H9 (cell line): Measurements from ENCODE around the gene GRID2. TPM values are rescaled to one million over a fixed set of nuclear protein-coding genes. Genes with fewer than 3 reads are reported as not detected.

Source experiments
- DNase-seq: peaks from one replicate; pipeline ENCODE4 v3.0.0-alpha.2; 2017
- H2AFZ ChIP-seq: one replicate; pipeline ENCODE4 v1.6.1; 2013; ENCODE audit warnings: mild to moderate bottlenecking, low read length, control low read depth, moderate library complexity
- H2AK5ac ChIP-seq: 2 replicates; pipeline ENCODE4 v1.6.1; 2013; ENCODE audit warnings: low read length, control low read depth, mixed read lengths; ENCODE audit not compliant: insufficient read length
- H2BK120ac ChIP-seq: one replicate; pipeline ENCODE4 v1.6.1; 2013; ENCODE audit warnings: low read depth, mild to moderate bottlenecking, low read length, control low read depth, inconsistent platforms; ENCODE audit not compliant: poor library complexity, severe bottlenecking
- H2BK12ac ChIP-seq: 2 replicates; pipeline ENCODE4 v1.6.1; 2013; ENCODE audit warnings: low read length, control low read depth, mixed read lengths, low read depth; ENCODE audit not compliant: insufficient read length
- H2BK15ac ChIP-seq: 2 replicates; pipeline ENCODE4 v1.6.1; 2013; ENCODE audit warnings: low read depth, low read length, control low read depth
- H2BK20ac ChIP-seq: one replicate; pipeline ENCODE4 v1.6.1; 2013; ENCODE audit warnings: low read depth, mild to moderate bottlenecking, low read length, control low read depth, inconsistent platforms; ENCODE audit not compliant: poor library complexity, severe bottlenecking
- H2BK5ac ChIP-seq: 2 replicates; pipeline ENCODE4 v1.6.1; 2013; ENCODE audit warnings: low read length, control low read depth, mixed read lengths; ENCODE audit not compliant: insufficient read length
- H3K14ac ChIP-seq: 2 replicates; pipeline ENCODE4 v1.6.1; 2013; ENCODE audit warnings: low read length, control low read depth; ENCODE audit not compliant: insufficient read depth
- H3K18ac ChIP-seq: 2 replicates; pipeline ENCODE4 v1.6.1; 2013; ENCODE audit warnings: low read depth, mild to moderate bottlenecking, mixed read lengths, low read length, control low read depth; ENCODE audit not compliant: insufficient read length
- H3K23ac ChIP-seq: 2 replicates; pipeline ENCODE4 v1.6.1; 2013; ENCODE audit warnings: low read length, control low read depth, mixed read lengths, low read depth; ENCODE audit not compliant: insufficient read length
- H3K23me2 ChIP-seq: 2 replicates; pipeline ENCODE4 v1.6.1; 2013; ENCODE audit warnings: low read depth, mild to moderate bottlenecking, mixed read lengths, low read length, control low read depth; ENCODE audit not compliant: insufficient read length, poor library complexity, severe bottlenecking
- H3K27ac ChIP-seq: 2 replicates; pipeline ENCODE4 v1.5.1; 2013; ENCODE audit warnings: low read length, control low read depth, mixed read lengths, low read depth; ENCODE audit not compliant: insufficient read length
- H3K27me3 ChIP-seq: 2 replicates; pipeline ENCODE4 v1.6.1; 2013; ENCODE audit warnings: low read length, control low read depth, inconsistent platforms; ENCODE audit not compliant: insufficient read depth
- H3K4ac ChIP-seq: 2 replicates; pipeline ENCODE4 v1.6.1; 2013; ENCODE audit warnings: low read depth, mild to moderate bottlenecking, control low read depth, inconsistent platforms, low read length, moderate library complexity
- H3K4me1 ChIP-seq: 2 replicates; pipeline ENCODE4 v1.6.1; 2013; ENCODE audit warnings: low read length, control low read depth, inconsistent platforms; ENCODE audit not compliant: insufficient read depth
- H3K4me2 ChIP-seq: 2 replicates; pipeline ENCODE4 v1.6.1; 2013; ENCODE audit warnings: low read length, control low read depth, mixed read lengths; ENCODE audit not compliant: insufficient read length, insufficient read depth
- H3K56ac ChIP-seq: 2 replicates; pipeline ENCODE4 v1.6.1; 2013; ENCODE audit warnings: low read depth, mild to moderate bottlenecking, mixed read lengths, low read length, control low read depth; ENCODE audit not compliant: insufficient read length
- H3K79me1 ChIP-seq: 2 replicates; pipeline ENCODE4 v1.6.1; 2013; ENCODE audit warnings: low read depth, mild to moderate bottlenecking, moderate library complexity, low read length, control low read depth, inconsistent platforms; ENCODE audit not compliant: insufficient read depth, poor library complexity, severe bottlenecking
- H3K79me2 ChIP-seq: 2 replicates; pipeline ENCODE4 v1.6.1; 2013; ENCODE audit warnings: low read length, control low read depth, inconsistent platforms; ENCODE audit not compliant: insufficient read depth
- H3K9ac ChIP-seq: 2 replicates; pipeline ENCODE4 v1.6.1; 2013; ENCODE audit warnings: low read length, control low read depth, mixed read lengths; ENCODE audit not compliant: insufficient read length; ENCODE audit errors: extremely low read depth
- H3K9me3 ChIP-seq: one replicate; pipeline ENCODE4 v1.6.1; 2013; ENCODE audit warnings: low read depth, low read length, inconsistent platforms; ENCODE audit not compliant: control insufficient read depth
- H3T11ph ChIP-seq: one replicate; pipeline ENCODE4 v1.6.1; 2013; ENCODE audit warnings: mild to moderate bottlenecking, low read length, control low read depth, inconsistent platforms
- H4K20me1 ChIP-seq: one replicate; pipeline ENCODE4 v1.6.1; 2013; ENCODE audit not compliant: control insufficient read depth, insufficient read length, insufficient read depth
- H4K5ac ChIP-seq: 2 replicates; pipeline ENCODE4 v1.6.1; 2013; ENCODE audit warnings: low read depth, mild to moderate bottlenecking, mixed read lengths, low read length, control low read depth; ENCODE audit not compliant: insufficient read length
- H4K8ac ChIP-seq: replicated peaks from 2 replicates; pipeline ENCODE4 v1.6.1; 2013; ENCODE audit warnings: low read length, control low read depth, mixed read lengths, low read depth; ENCODE audit not compliant: insufficient read length
- H4K91ac ChIP-seq: 2 replicates; pipeline ENCODE4 v1.6.1; 2013; ENCODE audit warnings: low read depth, mild to moderate bottlenecking, moderate library complexity, mixed read lengths, low read length, control low read depth; ENCODE audit not compliant: insufficient read length
- H3K27ac Mint-ChIP-seq, 3 experiments: 2 replicates in 2 of 3; 3 replicates in 1 of 3; pipeline ENCODE4 v1.8.0; 2020 to 2021; ENCODE audit warnings: mixed read lengths in 3 of 3, mild to moderate bottlenecking in 1 of 3, moderate library complexity in 1 of 3
- H3K27me3 Mint-ChIP-seq: 2 replicates; pipeline ENCODE4 v1.8.0; 2021; ENCODE audit warnings: low read depth, mild to moderate bottlenecking, moderate library complexity, mixed read lengths
- H3K36me3 Mint-ChIP-seq, 3 experiments: 2 replicates in 2 of 3; 3 replicates in 1 of 3; pipeline ENCODE4 v1.8.0; 2020 to 2021; ENCODE audit warnings: low read depth in 3 of 3, mixed read lengths in 3 of 3; ENCODE audit not compliant: insufficient read depth in 1 of 3
- H3K4me1 Mint-ChIP-seq, 2 experiments: 2 replicates each; pipeline ENCODE4 v1.8.0; 2020; ENCODE audit warnings: mixed read lengths in 2 of 2
- H3K4me3 Mint-ChIP-seq, 2 experiments: 2 replicates in 1 of 2; 3 replicates in 1 of 2; pipeline ENCODE4 v1.8.0; 2020 to 2021; ENCODE audit warnings: mild to moderate bottlenecking in 2 of 2, mixed read lengths in 2 of 2, moderate library complexity in 1 of 2
- H3K9me3 Mint-ChIP-seq, 2 experiments: 2 replicates in 1 of 2; 3 replicates in 1 of 2; pipeline ENCODE4 v1.8.0; 2020; ENCODE audit warnings: mild to moderate bottlenecking in 2 of 2, mixed read lengths in 2 of 2, moderate library complexity in 1 of 2
- WGBS: extraction: QIAGEN DNeasy Blood & Tissue Kit; methylation state at CpG from one replicate; pipeline ENCODE4 v1.1.7; 2013; ENCODE audit warnings: missing lambda C conversion rate, low lambda C conversion rate, mixed read lengths; ENCODE audit not compliant: insufficient read length; ENCODE audit errors: extremely low coverage; 5-methylcytosine and 5-hydroxymethylcytosine counted together
- total RNA-seq: library from RNA; stranded (reverse); gene quantifications from 2 replicates; pipeline ENCODE4 v1.2.1, GENCODE V29; 2021
- TF ChIP-seq, protein P1 (sequence below): fragments of 200-600 bp; sonication (generic); conservative IDR thresholded peaks from 3 replicates; pipeline ENCODE4 v1.8.0; 2021; ENCODE audit warnings: antibody characterized with exemption, mild to moderate bottlenecking

The GRID2 gene
- total RNA-seq, 1 experiment from 2014 or later = 21.8 TPM

GRCh38 chr4:93263166-93263565, 959.4 kb downstream of the GRID2 start:
- no peaks in the 10 kb centered on the region for H3K27me3 Mint-ChIP-seq
- Histone ChIP-seq H3K18ac (no peak overlapping the region), H3T11ph (no peak overlapping the region), H4K20me1 (no peaks in the 10 kb centered on the region), H3K9me3 (no peaks in the 10 kb centered on the region), H4K91ac (no peak overlapping the region), H3K4me2 (no peak overlapping the region), H3K14ac (no peak overlapping the region), H3K79me1 (no peaks in the 10 kb centered on the region), H3K27ac (no peak overlapping the region), H3K4ac (no peak overlapping the region), H4K5ac (no peak overlapping the region), H2BK5ac (no peak overlapping the region), H2BK20ac (no peak overlapping the region), H3K4me1 (no peaks in the 10 kb centered on the region), H3K23ac (no peak overlapping the region), H2BK12ac (no peak overlapping the region), H2AFZ (no peak overlapping the region), H4K8ac (no peak overlapping the region), H3K79me2 (no peaks in the 10 kb centered on the region), H3K9ac (no peak overlapping the region), H3K23me2 (no peaks in the 10 kb centered on the region), H2BK15ac (no peak overlapping the region), H2BK120ac (no peak overlapping the region), H3K27me3 (no peaks in the 10 kb centered on the region), H3K56ac (no peak overlapping the region), H2AK5ac (no peak overlapping the region)
- H3K27ac Mint-ChIP-seq = no peak overlapping the region; a peak in 1 of 7 replicates
- no peak overlapping the region for H3K4me3 Mint-ChIP-seq
- TF ChIP-seq, protein P1, sequence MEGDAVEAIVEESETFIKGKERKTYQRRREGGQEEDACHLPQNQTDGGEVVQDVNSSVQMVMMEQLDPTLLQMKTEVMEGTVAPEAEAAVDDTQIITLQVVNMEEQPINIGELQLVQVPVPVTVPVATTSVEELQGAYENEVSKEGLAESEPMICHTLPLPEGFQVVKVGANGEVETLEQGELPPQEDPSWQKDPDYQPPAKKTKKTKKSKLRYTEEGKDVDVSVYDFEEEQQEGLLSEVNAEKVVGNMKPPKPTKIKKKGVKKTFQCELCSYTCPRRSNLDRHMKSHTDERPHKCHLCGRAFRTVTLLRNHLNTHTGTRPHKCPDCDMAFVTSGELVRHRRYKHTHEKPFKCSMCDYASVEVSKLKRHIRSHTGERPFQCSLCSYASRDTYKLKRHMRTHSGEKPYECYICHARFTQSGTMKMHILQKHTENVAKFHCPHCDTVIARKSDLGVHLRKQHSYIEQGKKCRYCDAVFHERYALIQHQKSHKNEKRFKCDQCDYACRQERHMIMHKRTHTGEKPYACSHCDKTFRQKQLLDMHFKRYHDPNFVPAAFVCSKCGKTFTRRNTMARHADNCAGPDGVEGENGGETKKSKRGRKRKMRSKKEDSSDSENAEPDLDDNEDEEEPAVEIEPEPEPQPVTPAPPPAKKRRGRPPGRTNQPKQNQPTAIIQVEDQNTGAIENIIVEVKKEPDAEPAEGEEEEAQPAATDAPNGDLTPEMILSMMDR = no peak
- no peak for DNase-seq
- no peaks in the 10 kb centered on the region for H3K36me3 Mint-ChIP-seq
- WGBS = no CpG with 5 or more reads among the region's 1 CpG
- H3K9me3 Mint-ChIP-seq = no peaks in the 10 kb centered on the region
- no peaks in the 10 kb centered on the region for H3K4me1 Mint-ChIP-seq
